GM19025 (cell line): ENCODE measurements around the gene VAMP4.

Experiments used
- ATAC-seq: cut with Tn5 transposase; IDR thresholded peaks from one replicate; pipeline ENCODE4 v1.9.1; 2021; ENCODE audit warnings: mild to moderate bottlenecking, low read depth, moderate library complexity; ENCODE audit not compliant: unreplicated experiment

Gene VAMP4

GRCh38 chr1:171654201-171654941 is 87.5 kb downstream of the VAMP4 start:
- no peak for ATAC-seq

DNA sequence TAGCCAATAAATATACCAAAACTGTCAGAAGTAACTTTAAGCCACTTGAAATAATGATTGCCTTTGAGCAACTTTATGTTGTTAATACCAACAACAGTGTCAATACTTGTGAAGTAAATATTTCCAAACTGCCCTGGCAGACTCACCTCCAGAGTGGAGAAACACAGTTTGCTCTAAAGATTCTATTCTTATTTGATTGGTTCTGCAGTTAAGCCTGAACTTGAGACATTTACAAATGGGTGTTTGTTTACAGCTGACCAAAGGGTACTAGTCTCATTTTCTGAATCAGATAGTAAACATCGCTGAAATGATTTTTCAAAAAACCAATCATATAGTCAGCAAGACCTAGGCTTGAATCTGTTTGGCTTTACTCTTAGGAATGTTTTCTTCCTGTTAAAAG is 88.1 kb downstream of the VAMP4 start:
- no peak for ATAC-seq

DNA sequence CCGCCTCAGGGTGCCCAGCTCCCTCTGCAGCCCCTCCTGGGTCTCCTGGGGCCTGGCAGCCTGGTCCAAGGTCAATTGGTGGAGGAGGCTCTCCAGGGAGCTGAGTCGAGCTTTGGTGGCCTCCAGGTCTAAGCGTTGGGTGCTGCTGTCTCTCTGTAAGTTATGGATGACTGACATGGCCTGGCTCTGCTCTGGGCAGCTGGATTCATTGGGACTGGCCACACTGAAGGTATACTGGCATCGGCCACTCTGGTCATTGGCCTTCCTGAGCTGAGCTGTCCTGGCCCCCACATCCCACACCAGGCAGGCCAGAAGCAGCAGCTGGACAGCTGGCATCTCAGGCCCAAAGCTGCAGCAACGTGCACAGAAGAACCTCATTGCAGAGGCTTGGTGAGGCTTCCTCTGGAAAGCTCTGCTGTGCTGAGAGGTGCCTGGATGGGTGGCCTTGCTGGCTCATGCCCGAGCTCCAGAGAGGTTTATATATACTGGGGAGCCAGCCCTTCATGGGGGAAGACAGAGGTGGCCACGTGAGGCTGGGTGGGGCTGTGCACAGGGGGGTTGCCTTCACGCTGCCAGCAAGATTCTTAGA is 89.5 kb downstream of the VAMP4 start, which contains the start of gene MYOC:
Gene MYOC, minus strand, starts transcription at position 455 of the 589 bp plus-strand sequence. Its CDS starts 77 bp downstream, at position 378.
- no peak for ATAC-seq
